WTC11 (cell line): ENCODE data around the gene ADGB.

ENCODE experiments used
- CREB1 ChIP-seq: sonication (generic); formaldehyde crosslinking; IDR thresholded peaks from 2 replicates; pipeline ENCODE4 v1.8.0; 2023; ENCODE audit warnings: mild to moderate bottlenecking, missing genetic modification reagents
- ETV6 ChIP-seq: sonication (generic); formaldehyde crosslinking; IDR thresholded peaks from 2 replicates; pipeline ENCODE4 v1.8.1; 2022; ENCODE audit warnings: mild to moderate bottlenecking, missing genetic modification reagents
- FOXJ3 ChIP-seq: sonication (generic); formaldehyde crosslinking; IDR thresholded peaks from 2 replicates; pipeline ENCODE4 v1.9.0; 2021; ENCODE audit warnings: missing genetic modification reagents, mild to moderate bottlenecking, borderline replicate concordance
- NR2C2 ChIP-seq: sonication (generic); formaldehyde crosslinking; IDR thresholded peaks from 2 replicates; pipeline ENCODE4 v1.8.0; 2022; ENCODE audit warnings: mild to moderate bottlenecking, missing genetic modification reagents
- ZNF671 ChIP-seq: fragments of 250-450 bp; sonication (Bioruptor Pico); IDR thresholded peaks from 2 replicates; pipeline ENCODE4 v1.8.0; 2021; ENCODE audit warnings: mild to moderate bottlenecking
- TF ChIP-seq, protein P1 (sequence below): fragments of 200-600 bp; IDR thresholded peaks from 2 replicates; pipeline ENCODE4 v1.8.0; 2022; ENCODE audit warnings: antibody characterized with exemption

GRCh38 chr6:146770275-146770964, 171.6 kb downstream of the ADGB start:
- TF ChIP-seq ETV6 (CRISPR knock-in tag) (no peak), NR2C2 (CRISPR knock-in tag) (no peak), CREB1 (no peak), ZNF671 (CRISPR knock-in tag) (no peak), FOXJ3 (CRISPR knock-in tag) (no peak)
- TF ChIP-seq, protein P1, sequence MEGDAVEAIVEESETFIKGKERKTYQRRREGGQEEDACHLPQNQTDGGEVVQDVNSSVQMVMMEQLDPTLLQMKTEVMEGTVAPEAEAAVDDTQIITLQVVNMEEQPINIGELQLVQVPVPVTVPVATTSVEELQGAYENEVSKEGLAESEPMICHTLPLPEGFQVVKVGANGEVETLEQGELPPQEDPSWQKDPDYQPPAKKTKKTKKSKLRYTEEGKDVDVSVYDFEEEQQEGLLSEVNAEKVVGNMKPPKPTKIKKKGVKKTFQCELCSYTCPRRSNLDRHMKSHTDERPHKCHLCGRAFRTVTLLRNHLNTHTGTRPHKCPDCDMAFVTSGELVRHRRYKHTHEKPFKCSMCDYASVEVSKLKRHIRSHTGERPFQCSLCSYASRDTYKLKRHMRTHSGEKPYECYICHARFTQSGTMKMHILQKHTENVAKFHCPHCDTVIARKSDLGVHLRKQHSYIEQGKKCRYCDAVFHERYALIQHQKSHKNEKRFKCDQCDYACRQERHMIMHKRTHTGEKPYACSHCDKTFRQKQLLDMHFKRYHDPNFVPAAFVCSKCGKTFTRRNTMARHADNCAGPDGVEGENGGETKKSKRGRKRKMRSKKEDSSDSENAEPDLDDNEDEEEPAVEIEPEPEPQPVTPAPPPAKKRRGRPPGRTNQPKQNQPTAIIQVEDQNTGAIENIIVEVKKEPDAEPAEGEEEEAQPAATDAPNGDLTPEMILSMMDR, result no peak
